KMS-11 (cell line): ENCODE data around the gene TMEM151B.
A peak's percentile ranks its signal among the peaks of the same experiment; 100 is the strongest.
"Not testable (repeated sequence)": the region's sequence is repeated elsewhere in the genome, so short reads cannot be mapped to it uniquely, and the experiment has no call there.

Experiments used
- H2AFZ ChIP-seq: fragments of 200-600 bp; sonication (generic); 2 replicates; pipeline ENCODE4 v1.6.1; 2016; ENCODE audit warnings: antibody characterized with exemption, mixed run types, low read depth
- H3K27ac ChIP-seq: fragments of 200-600 bp; sonication (generic); 2 replicates; pipeline ENCODE4 v1.6.1; 2016; ENCODE audit warnings: mild to moderate bottlenecking, mixed run types
- H3K27me3 ChIP-seq: fragments of 200-600 bp; sonication (generic); 2 replicates; pipeline ENCODE4 v1.6.1; 2017; ENCODE audit warnings: mild to moderate bottlenecking, low read depth, mixed run types, moderate library complexity; ENCODE audit not compliant: insufficient read depth
- H3K36me3 ChIP-seq: fragments of 200-600 bp; sonication (generic); 2 replicates; pipeline ENCODE4 v1.6.1; 2017; ENCODE audit warnings: mild to moderate bottlenecking, mixed run types; ENCODE audit not compliant: insufficient read depth
- H3K4me1 ChIP-seq: fragments of 200-600 bp; sonication (generic); 2 replicates; pipeline ENCODE4 v1.6.1; 2016; ENCODE audit warnings: mild to moderate bottlenecking, low read depth, mixed run types; ENCODE audit not compliant: poor library complexity, severe bottlenecking
- H3K4me2 ChIP-seq: fragments of 200-600 bp; sonication (generic); 2 replicates; pipeline ENCODE4 v1.7.0; 2016; ENCODE audit warnings: mild to moderate bottlenecking, mixed run types
- H3K4me3 ChIP-seq: fragments of 200-600 bp; sonication (generic); IDR thresholded peaks from 2 replicates; pipeline ENCODE4 v1.6.1; 2017; ENCODE audit warnings: low read depth, low read length, mixed read lengths; ENCODE audit not compliant: insufficient read depth
- H3K79me2 ChIP-seq: fragments of 200-600 bp; sonication (generic); 2 replicates; pipeline ENCODE4 v1.6.1; 2016; ENCODE audit warnings: low read depth, mixed run types; ENCODE audit not compliant: insufficient read depth
- H3K9ac ChIP-seq: fragments of 200-600 bp; sonication (generic); 2 replicates; pipeline ENCODE4 v1.6.1; 2016; ENCODE audit warnings: mild to moderate bottlenecking, mixed run types
- H4K20me1 ChIP-seq: fragments of 200-600 bp; sonication (generic); 2 replicates; pipeline ENCODE4 v1.6.1; 2016; ENCODE audit warnings: mild to moderate bottlenecking, mixed run types; ENCODE audit not compliant: insufficient read depth
- CTCF ChIP-seq: fragments of 200-600 bp; sonication (generic); conservative IDR thresholded peaks from 2 replicates; pipeline ENCODE4 v1.6.1; 2017; ENCODE audit warnings: low read depth, mild to moderate bottlenecking, antibody characterized with exemption, low read length, moderate library complexity, mixed read lengths

Gene TMEM151B

DNA sequence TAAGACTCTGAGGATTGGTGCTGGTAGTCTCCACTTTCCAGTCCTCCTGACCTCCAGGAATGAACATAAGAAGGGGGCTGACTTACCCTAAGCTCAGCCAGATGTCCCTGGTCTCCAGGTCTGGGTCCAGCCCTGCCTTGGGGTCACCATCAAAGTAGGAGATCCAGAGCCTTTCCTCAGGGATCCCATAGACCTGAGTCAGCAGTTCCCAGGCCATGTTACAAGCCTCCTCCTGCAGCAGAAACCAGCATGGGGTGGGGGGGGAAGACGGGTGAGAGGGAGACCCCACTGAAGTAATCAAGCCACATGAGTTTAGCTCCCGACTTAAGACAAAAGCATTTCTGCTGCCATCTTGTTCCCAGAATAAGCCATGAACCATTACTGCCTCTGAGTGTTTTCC lies 41.1 kb downstream of the TMEM151B start:
- no peak for TF ChIP-seq CTCF
- Histone ChIP-seq H3K79me2 (peaks cover 13% of the 10 kb centered on the region; the same call in 1 of the 2 replicates), H3K27me3 (no peaks in the 10 kb centered on the region), H2AFZ (no peak overlapping the region), H3K4me2 (no peak overlapping the region), H3K4me1 (peaks cover 6% of the 10 kb centered on the region), H3K4me3 (no peak overlapping the region), H3K27ac (no peak overlapping the region), H3K9ac (no peak overlapping the region), H4K20me1 (no peaks in the 10 kb centered on the region), H3K36me3 (peaks cover 5% of the 10 kb centered on the region; the same call in 1 of the 2 replicates)

DNA sequence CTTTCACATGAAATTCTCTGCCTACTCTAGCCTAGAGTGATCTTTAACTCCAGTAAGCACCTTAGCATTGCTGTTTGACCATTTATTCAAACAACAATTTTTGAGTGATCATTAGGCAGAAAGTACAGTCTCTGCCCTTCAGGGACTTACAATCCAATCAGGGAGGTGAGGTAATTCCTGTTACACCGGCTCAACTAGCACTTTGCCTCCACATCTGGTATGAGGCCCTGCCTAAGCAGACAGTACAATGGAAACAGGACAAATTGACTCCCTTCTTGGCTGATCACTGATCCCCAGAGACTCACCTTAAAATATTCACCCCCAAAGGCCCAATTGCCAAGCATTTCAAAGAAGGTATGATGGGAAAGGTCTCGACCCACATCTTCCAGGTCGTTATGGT lies 41.5 kb downstream of the TMEM151B start:
- Histone ChIP-seq H3K27ac (no peak overlapping the region), H3K27me3 (no peaks in the 10 kb centered on the region), H3K4me1 (peaks cover 6% of the 10 kb centered on the region), H3K79me2 (peaks cover 13% of the 10 kb centered on the region; the same call in 1 of the 2 replicates), H3K4me3 (no peak overlapping the region), H4K20me1 (no peaks in the 10 kb centered on the region), H3K9ac (no peak overlapping the region), H3K4me2 (peak overlapping the region; percentile 98; the same call in 1 of the 2 replicates), H2AFZ (no peak overlapping the region), H3K36me3 (peaks cover 5% of the 10 kb centered on the region; the same call in 1 of the 2 replicates)
- no peak for TF ChIP-seq CTCF

GRCh38 chr6:44312901-44313788 lies 42.9 kb downstream of the TMEM151B start, which contains the start of gene AARS2:
TSS of gene AARS2 (minus strand) at chr6:44313347. CDS start at chr6:44313323, 24 bp downstream.
- peak; percentile 91 for TF ChIP-seq CTCF
- H3K4me2 ChIP-seq, result peak within 1 kb of the TSS; percentile 98
- H4K20me1 ChIP-seq, result no peaks in the 10 kb centered on the region
- peak within 1 kb of the TSS; percentile 91 for H3K9ac ChIP-seq
- peaks cover 5% of the 10 kb centered on the region; the same call in 1 of the 2 replicates for H3K36me3 ChIP-seq
- H3K4me1 ChIP-seq, result peaks cover 6% of the 10 kb centered on the region
- H3K4me3 ChIP-seq, result peak within 1 kb of the TSS; percentile 56
- H3K27me3 ChIP-seq, result no peaks in the 10 kb centered on the region
- H3K79me2 ChIP-seq, result peaks cover 13% of the 10 kb centered on the region; the same call in 1 of the 2 replicates
- peak within 1 kb of the TSS; percentile 87 for H2AFZ ChIP-seq
- H3K27ac ChIP-seq, result peak within 1 kb of the TSS; percentile 81

DNA sequence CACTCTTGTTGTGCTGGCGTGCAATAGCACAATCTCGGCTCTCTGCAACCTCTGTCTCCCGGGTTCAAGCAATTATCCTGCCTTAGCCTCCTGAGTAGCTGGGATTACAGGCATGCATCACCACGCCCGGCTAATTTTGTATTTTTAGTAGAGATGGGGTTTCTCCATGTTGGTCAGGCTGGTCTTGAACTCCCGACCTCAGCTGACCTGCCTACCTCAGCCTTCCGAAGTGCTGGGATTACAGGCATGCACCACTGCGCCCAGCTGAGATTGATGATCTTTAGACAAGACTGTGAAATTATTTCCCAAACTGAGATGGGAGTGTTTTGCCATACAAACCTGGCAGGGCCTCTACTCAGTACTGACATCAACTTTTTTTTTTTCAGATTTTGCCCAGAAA lies 44.4 kb downstream of the TMEM151B start:
- peaks cover 13% of the 10 kb centered on the region; the same call in 1 of the 2 replicates for H3K79me2 ChIP-seq
- not testable (repeated sequence) for H3K4me2 ChIP-seq, H3K27me3 ChIP-seq, H3K4me3 ChIP-seq, H3K9ac ChIP-seq, H4K20me1 ChIP-seq, H3K27ac ChIP-seq, H3K4me1 ChIP-seq, H2AFZ ChIP-seq, H3K36me3 ChIP-seq

GRCh38 chr6:44315516-44315915 lies 45.3 kb downstream of the TMEM151B start:
- Histone ChIP-seq H3K4me1 (peaks cover 6% of the 10 kb centered on the region), H3K27ac (no peak overlapping the region), H3K4me3 (no peak overlapping the region), H3K79me2 (peaks cover 13% of the 10 kb centered on the region; the same call in 1 of the 2 replicates), H3K36me3 (no peaks in the 10 kb centered on the region), H3K9ac (no peak overlapping the region), H2AFZ (no peak overlapping the region), H4K20me1 (no peaks in the 10 kb centered on the region), H3K4me2 (no peak overlapping the region), H3K27me3 (no peaks in the 10 kb centered on the region)
- no peak for TF ChIP-seq CTCF
